B cell (primary cell): ENCODE results near the gene TTC19. TPM values are rescaled to one million over a fixed set of nuclear protein-coding genes. Genes with fewer than 3 reads are reported as not detected.
A peak's percentile ranks its signal among the peaks of the same experiment; 100 is the strongest.

ENCODE experiments used
- ATAC-seq: fragments of 200-7000 bp; cut with Tn5 transposase; one replicate; pipeline ENCODE4 v1.10.0; 2021; ENCODE audit warnings: low read depth, mild to moderate bottlenecking, moderate number of reproducible peaks, moderate library complexity
- CTCF ChIA-PET: fragments of 350-600 bp; sonication (Branson Sonifier 250); formaldehyde crosslinking; loops from one replicate; lab custom pipeline; 2021; ENCODE audit warnings: antibody characterized with exemption, inconsistent platforms; lab: Charles Lee
- POLR2A ChIA-PET: fragments of 350-600 bp; sonication (Branson Sonifier 250); formaldehyde crosslinking; loops from one replicate; lab custom pipeline; 2021; ENCODE audit warnings: antibody characterized with exemption; lab: Charles Lee
- DNase-seq: peaks from one replicate; pipeline ENCODE4 v3.0.0; 2013
- H2AFZ ChIP-seq: 2 replicates; pipeline ENCODE4 v1.6.1; 2012; ENCODE audit warnings: mild to moderate bottlenecking, low read depth, low read length; ENCODE audit not compliant: insufficient read depth, poor library complexity, severe bottlenecking
- H3K27ac ChIP-seq, 2 donors: 1 replicate in 1 of 2; 2 replicates in 1 of 2; pipeline ENCODE4 v1.5.1; 2012 to 2013; ENCODE audit warnings: low read length in 2 of 2, mild to moderate bottlenecking in 2 of 2, moderate library complexity in 1 of 2
- H3K27me3 ChIP-seq, 4 experiments: fragments of 200-600 bp in 1 of 4; sonication (generic) in 1 of 4; replicated peaks in 1 of 4; 1 replicate in 2 of 4; 2 replicates in 2 of 4; pipeline versions ENCODE4 v1.6.1 to v1.7.0; 2013 to 2016; ENCODE audit warnings: low read length in 3 of 4, mild to moderate bottlenecking in 2 of 4, mixed read lengths in 1 of 4, moderate library complexity in 1 of 4; ENCODE audit not compliant: insufficient read depth in 4 of 4, control insufficient read depth in 3 of 4; ENCODE audit errors: control extremely low read depth in 1 of 4
- H3K36me3 ChIP-seq, 2 experiments: replicated peaks in 1 of 2; 1 replicate in 1 of 2; 2 replicates in 1 of 2; pipeline versions ENCODE4 v1.6.1 to v1.7.1; 2013; ENCODE audit warnings: low read length in 1 of 2; ENCODE audit not compliant: insufficient read depth in 2 of 2, control insufficient read depth in 1 of 2; ENCODE audit errors: control extremely low read depth in 1 of 2, extremely low read depth in 1 of 2
- H3K4me1 ChIP-seq, 2 donors: fragments of 200-600 bp in 1 of 2; sonication (generic) in 1 of 2; 1 replicate in 1 of 2; 2 replicates in 1 of 2; pipeline versions ENCODE4 v1.5.1 to v1.6.1; 2013 to 2017; ENCODE audit warnings: low read length in 2 of 2; ENCODE audit not compliant: control insufficient read depth in 2 of 2, insufficient read depth in 2 of 2
- H3K4me2 ChIP-seq: replicated peaks from 2 replicates; pipeline ENCODE3; 2012; ENCODE audit warnings: mild to moderate bottlenecking, low read depth, low read length; ENCODE audit not compliant: poor library complexity, severe bottlenecking
- H3K4me3 ChIP-seq, 5 experiments: fragments of 200-600 bp in 1 of 5; sonication (generic) in 1 of 5; 1 replicate in 3 of 5; 2 replicates in 2 of 5; pipeline versions ENCODE4 v1.5.1 to v1.7.0; 2011 to 2016; ENCODE audit warnings: low read length in 4 of 5, mild to moderate bottlenecking in 4 of 5, low read depth in 2 of 5, control low read depth in 1 of 5, moderate library complexity in 1 of 5; ENCODE audit not compliant: insufficient read depth in 1 of 5; ENCODE audit errors: control extremely low read depth in 1 of 5, extremely low read depth in 1 of 5
- H3K79me2 ChIP-seq: fragments of 200-600 bp; sonication (generic); one replicate; pipeline ENCODE4 v1.6.0; 2016; ENCODE audit warnings: low read length; ENCODE audit not compliant: control insufficient read depth, insufficient read depth
- H3K9ac ChIP-seq: fragments of 200-600 bp; sonication (generic); 2 replicates; pipeline ENCODE4 v1.6.1; 2017; ENCODE audit warnings: mild to moderate bottlenecking, low read length, moderate library complexity
- H3K9me3 ChIP-seq, 3 donors: one replicate each; pipeline versions ENCODE4 v1.6.1 to v1.7.1; 2013; ENCODE audit warnings: low read length in 2 of 3; ENCODE audit not compliant: control insufficient read depth in 2 of 3, insufficient read depth in 1 of 3; ENCODE audit errors: control extremely low read depth in 1 of 3
- H4K20me1 ChIP-seq: 2 replicates; pipeline ENCODE4 v1.6.0; 2012; ENCODE audit warnings: mild to moderate bottlenecking, low read length; ENCODE audit not compliant: insufficient read depth, control insufficient read depth, poor library complexity, severe bottlenecking
- H3K27ac Mint-ChIP-seq: one replicate; pipeline ENCODE4 v1.8.0; 2021; ENCODE audit warnings: mixed read lengths
- H3K27me3 Mint-ChIP-seq: one replicate; pipeline ENCODE4 v1.8.0; 2021; ENCODE audit warnings: mixed read lengths
- H3K4me1 Mint-ChIP-seq: one replicate; pipeline ENCODE4 v1.8.0; 2021; ENCODE audit warnings: mixed read lengths
- H3K4me3 Mint-ChIP-seq: one replicate; pipeline ENCODE4 v1.8.0; 2021; ENCODE audit warnings: mixed read lengths
- H3K9me3 Mint-ChIP-seq: one replicate; pipeline ENCODE4 v1.8.0; 2022; ENCODE audit warnings: mixed read lengths; ENCODE audit not compliant: insufficient read depth
- EZH2 ChIP-seq: IDR thresholded peaks from 2 replicates; pipeline ENCODE4 v1.6.1; 2012; ENCODE audit warnings: borderline replicate concordance, low read depth, mild to moderate bottlenecking, moderate library complexity, low read length; ENCODE audit not compliant: insufficient read depth, poor library complexity, severe bottlenecking
- WGBS: methylation state at CpG from one replicate; pipeline ENCODE4 v1.1.5; 2013; ENCODE audit warnings: missing lambda C conversion rate; ENCODE audit not compliant: insufficient coverage; 5-methylcytosine and 5-hydroxymethylcytosine counted together
- intact Hi-C: fragments of 100-400 bp; cut with micrococcal nuclease; formaldehyde crosslinking; loops from one replicate; pipeline ENCODE4 v1.10.0; 2022
- polyA plus RNA-seq: library from polyadenylated mRNA; depleted of rRNA; stranded (reverse); fragments of >200 nt; gene quantifications from 2 replicates; pipeline ENCODE4 v1.2.3, GENCODE V29; 2012
- total RNA-seq, 2 donors: library from RNA; stranded (reverse); fragments of 120-200 nt in 1 of 2; gene quantifications; 1 replicate in 1 of 2; 2 replicates in 1 of 2; pipeline versions ENCODE4 v1.2.3 to v1.2.4, GENCODE V29; 2013 to 2022
- TF ChIP-seq, protein P1 (sequence below): fragments of 200-600 bp; IDR thresholded peaks from one replicate; pipeline ENCODE4 v1.8.0; 2022; ENCODE audit warnings: antibody characterized with exemption, mild to moderate bottlenecking

The TTC19 gene
- total and polyA plus RNA-seq, 2 donors (not counting 1 experiment from before 2014, with no cell fraction given), result 8.2 to 38.5 TPM

DNA sequence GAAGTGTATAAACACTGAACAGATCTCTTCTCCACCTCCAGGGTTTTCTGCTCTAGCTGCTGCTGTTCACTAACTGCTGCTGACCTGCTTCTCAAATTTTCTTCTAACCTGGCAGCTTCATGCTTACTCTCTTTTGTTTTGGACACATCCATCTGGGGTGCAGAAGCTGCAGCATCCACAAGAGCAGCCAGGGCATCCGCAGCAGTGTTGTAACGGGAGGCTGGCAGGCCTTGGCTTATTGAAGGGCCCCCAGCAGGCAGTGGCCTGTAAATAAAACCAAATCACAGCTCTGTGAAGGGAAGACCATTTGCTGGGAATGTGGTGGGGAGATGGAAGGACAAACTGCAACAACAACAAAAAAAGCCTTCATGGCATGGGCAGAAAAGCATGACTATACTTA, 62.0 kb downstream of the TTC19 start:
- no peaks in the 10 kb centered on the region for H3K27me3 Mint-ChIP-seq
- no peak overlapping the region for H3K27ac Mint-ChIP-seq
- H3K9me3 Mint-ChIP-seq, result no peaks in the 10 kb centered on the region
- Histone ChIP-seq H3K4me2 (no peak overlapping the region), H3K4me1 (no peaks in the 10 kb centered on the region), H3K79me2 (no peaks in the 10 kb centered on the region), H4K20me1 (no peaks in the 10 kb centered on the region), H3K9ac (no peak overlapping the region), H3K4me3 (no peak overlapping the region), H3K27ac (no peak overlapping the region), H3K36me3 (peaks cover 6 to 88% of the 10 kb centered on the region in 2 experiments), H2AFZ (no peak overlapping the region), H3K27me3 (no peaks in the 10 kb centered on the region), H3K9me3 (no peaks in the 10 kb centered on the region)
- H3K4me1 Mint-ChIP-seq, result no peaks in the 10 kb centered on the region
- intact Hi-C loops, result no loop called here
- no peak for TF ChIP-seq EZH2
- TF ChIP-seq, protein P1, sequence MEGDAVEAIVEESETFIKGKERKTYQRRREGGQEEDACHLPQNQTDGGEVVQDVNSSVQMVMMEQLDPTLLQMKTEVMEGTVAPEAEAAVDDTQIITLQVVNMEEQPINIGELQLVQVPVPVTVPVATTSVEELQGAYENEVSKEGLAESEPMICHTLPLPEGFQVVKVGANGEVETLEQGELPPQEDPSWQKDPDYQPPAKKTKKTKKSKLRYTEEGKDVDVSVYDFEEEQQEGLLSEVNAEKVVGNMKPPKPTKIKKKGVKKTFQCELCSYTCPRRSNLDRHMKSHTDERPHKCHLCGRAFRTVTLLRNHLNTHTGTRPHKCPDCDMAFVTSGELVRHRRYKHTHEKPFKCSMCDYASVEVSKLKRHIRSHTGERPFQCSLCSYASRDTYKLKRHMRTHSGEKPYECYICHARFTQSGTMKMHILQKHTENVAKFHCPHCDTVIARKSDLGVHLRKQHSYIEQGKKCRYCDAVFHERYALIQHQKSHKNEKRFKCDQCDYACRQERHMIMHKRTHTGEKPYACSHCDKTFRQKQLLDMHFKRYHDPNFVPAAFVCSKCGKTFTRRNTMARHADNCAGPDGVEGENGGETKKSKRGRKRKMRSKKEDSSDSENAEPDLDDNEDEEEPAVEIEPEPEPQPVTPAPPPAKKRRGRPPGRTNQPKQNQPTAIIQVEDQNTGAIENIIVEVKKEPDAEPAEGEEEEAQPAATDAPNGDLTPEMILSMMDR, result no peak
- CTCF ChIA-PET, result no interaction called here
- POLR2A ChIA-PET, result no interaction called here
- H3K4me3 Mint-ChIP-seq, result no peak overlapping the region
- DNase-seq (no peak), ATAC-seq (no peak)
- 100% methylated on average over 2 of the region's 2 CpGs for WGBS

DNA sequence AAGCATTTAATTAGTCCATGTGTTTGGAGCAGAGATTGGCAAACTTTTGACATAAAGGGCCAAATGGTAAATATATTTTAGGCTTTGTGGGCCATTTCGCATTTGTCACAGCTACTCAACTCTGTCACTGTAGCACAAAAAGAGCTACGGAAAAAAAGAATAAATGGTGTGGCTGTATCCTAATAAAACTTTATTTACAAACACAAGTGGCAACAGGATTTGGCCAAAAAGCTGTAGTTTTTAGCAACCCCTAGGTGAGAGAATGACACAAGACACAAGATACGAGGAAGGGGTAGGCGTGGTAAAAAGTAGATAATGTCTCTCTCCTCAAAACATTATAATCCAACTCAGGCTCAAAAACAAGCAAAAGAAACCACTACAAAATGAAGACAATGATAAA, 66.5 kb downstream of the TTC19 start:
- Histone ChIP-seq H3K27ac (no peak overlapping the region), H3K4me1 (no peaks in the 10 kb centered on the region), H3K4me3 (no peak overlapping the region), H3K9me3 (no peaks in the 10 kb centered on the region), H3K9ac (no peak overlapping the region), H3K27me3 (no peaks in the 10 kb centered on the region), H3K4me2 (no peak overlapping the region), H3K36me3 (peaks cover 2 to 87% of the 10 kb centered on the region in 2 experiments), H3K79me2 (no peaks in the 10 kb centered on the region), H4K20me1 (no peaks in the 10 kb centered on the region), H2AFZ (no peak overlapping the region)
- CTCF ChIA-PET, result no interaction called here
- POLR2A ChIA-PET, result no interaction called here
- Mint-ChIP-seq H3K4me1 (no peaks in the 10 kb centered on the region), H3K4me3 (no peak overlapping the region), H3K27me3 (no peaks in the 10 kb centered on the region), H3K27ac (peak overlapping the region; percentile 5), H3K9me3 (no peaks in the 10 kb centered on the region)
- WGBS, result no CpG with 5 or more reads among the region's 4 CpGs
- DNase-seq (no peak), ATAC-seq (no peak)
- intact Hi-C loops, result no loop called here
- no peak for TF ChIP-seq EZH2
- TF ChIP-seq, protein P1, result no peak
